ENCODE data around the gene TCL1A. TPM values are rescaled to one million over a fixed set of nuclear protein-coding genes. Genes with fewer than 3 reads are reported as not detected.
"Not testable (repeated sequence)": the region's sequence is repeated elsewhere in the genome, so short reads cannot be mapped to it uniquely, and the experiment has no call there.

TCL1A gene
- total RNA-seq, 2 experiments from 2014 or later = not detected

DNA sequence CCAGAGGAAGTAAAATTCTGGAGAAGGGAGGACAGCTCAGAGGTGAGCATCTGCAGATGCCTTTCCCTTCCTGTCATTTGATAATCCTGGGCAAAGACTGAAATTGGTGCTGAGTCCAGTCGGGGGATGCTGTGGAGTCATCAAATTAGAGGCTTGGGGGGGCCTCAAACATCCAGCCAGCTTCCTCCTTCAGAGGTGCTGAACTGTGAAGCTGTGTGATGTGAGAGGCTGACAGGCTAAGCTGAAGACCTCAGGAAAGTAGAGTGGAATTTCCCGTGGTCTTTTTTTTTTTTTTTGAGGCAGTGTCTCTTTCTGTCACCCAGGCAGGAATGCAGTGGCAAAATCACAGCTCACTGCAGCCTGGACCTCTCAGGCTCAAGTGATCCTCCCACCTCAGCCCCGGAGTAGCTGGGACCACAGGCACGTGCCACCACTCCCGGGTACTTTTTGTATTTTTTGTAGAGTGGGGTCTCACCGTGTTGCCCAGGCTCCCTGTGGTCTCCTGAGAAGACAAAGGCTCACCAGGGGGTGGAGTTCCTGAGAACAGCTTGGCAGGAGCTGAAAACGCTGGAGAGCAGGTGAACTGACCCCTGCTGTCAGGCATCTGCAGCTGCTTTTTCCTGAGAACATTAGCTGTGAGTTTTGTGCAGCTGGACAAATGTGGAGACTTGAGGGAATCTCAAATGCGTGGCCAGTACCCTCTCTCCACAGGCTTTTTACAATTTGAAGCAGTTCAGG, 33.8 kb downstream of the TCL1A start:
- no peak for DNase-seq
- peaks cover 24% of the 10 kb centered on the region for H3K27me3 Mint-ChIP-seq
- no peak overlapping the region for H3K4me3 Mint-ChIP-seq
- H3K4me1 Mint-ChIP-seq = no peaks in the 10 kb centered on the region
- CTCF ChIA-PET = interaction anchor here (0.8 to 1.1 kb wide), 3 partner anchors 9 to 253 kb away, joined by 4 to 5 read pairs (median 5); no protein-coding TSS in a partner anchor
- no peaks in the 10 kb centered on the region for H3K9me3 Mint-ChIP-seq
- no peak overlapping the region for H3K27ac Mint-ChIP-seq
- POLR2A ChIA-PET = no interaction called here
- no peaks in the 10 kb centered on the region for H3K36me3 Mint-ChIP-seq (ENCODE audit: low read depth)

DNA sequence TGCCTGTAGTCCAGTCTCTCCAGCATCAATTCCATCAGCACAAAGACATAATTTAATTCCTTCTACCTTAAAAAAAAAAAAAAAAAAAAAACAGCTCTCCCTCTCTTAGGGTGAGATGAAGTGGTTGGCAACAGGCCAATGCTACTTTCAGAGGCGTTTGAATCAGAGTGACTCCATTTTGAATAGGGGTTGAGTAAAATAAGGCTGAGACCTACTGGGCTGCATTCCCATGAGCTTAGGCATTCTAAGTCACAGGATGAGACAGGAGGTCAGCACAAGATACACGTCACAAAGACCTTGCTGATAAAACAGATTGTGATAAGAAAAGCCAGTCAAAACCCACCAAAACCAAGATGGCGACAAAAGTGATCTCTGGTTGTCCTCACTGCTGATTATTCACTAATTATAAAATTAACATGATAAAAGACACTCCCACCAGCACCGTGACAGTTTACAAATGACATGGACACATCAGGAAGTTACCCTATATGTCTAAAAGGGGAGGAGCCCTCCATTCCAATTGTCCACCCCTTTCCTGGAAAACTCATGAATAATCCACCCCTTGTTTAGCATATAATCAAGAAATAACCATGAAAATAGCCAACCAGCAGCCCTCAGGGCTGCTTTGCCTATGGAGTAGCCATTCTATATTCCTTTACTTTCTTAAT, 34.6 kb downstream of the TCL1A start:
- Mint-ChIP-seq H3K9me3 (no peaks in the 10 kb centered on the region), H3K4me3 (no peak overlapping the region), H3K36me3 (ENCODE audit: low read depth) (no peaks in the 10 kb centered on the region), H3K4me1 (no peaks in the 10 kb centered on the region), H3K27me3 (peaks cover 25% of the 10 kb centered on the region), H3K27ac (no peak overlapping the region)
- POLR2A ChIA-PET = no interaction called here
- CTCF ChIA-PET = interaction anchor here (1.1 kb wide), 1 partner anchor 8 kb away, joined by 5 read pairs; no protein-coding TSS in a partner anchor
- DNase-seq = no peak

DNA sequence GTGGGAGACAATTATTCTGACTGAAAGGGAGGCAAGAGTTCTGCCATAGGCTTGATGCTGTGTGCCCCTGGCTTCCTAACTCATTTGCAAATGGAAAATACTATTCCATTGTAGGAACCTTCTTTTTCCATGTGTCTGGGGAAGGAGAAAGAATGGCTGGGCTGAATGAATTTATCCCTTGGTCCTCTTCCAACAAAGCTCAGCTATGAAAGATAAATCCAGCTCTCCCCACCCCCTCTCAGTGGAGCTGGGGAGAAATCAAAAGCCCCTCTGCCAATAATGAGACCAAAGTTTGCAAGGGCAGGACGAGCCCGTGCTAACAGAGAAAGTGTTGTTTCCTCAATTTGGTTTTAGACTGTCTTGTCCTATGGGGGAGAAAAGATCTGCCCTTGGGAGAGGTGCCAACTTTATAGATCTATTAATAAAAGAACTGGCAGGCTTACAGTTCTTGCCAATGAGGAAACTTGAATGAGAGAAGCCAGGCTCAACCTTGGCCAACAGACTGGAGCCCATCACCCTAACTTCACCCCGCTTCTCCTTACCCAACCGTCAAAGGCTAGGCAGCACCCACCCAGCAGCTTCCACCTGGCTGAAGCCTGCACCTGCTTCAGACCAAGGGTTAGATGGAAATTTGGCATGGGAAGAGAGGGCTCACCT, 36.6 kb downstream of the TCL1A start:
- Mint-ChIP-seq H3K27ac (no peak overlapping the region), H3K4me1 (no peaks in the 10 kb centered on the region), H3K4me3 (no peak overlapping the region), H3K27me3 (peaks cover 21% of the 10 kb centered on the region), H3K9me3 (no peaks in the 10 kb centered on the region), H3K36me3 (ENCODE audit: low read depth) (no peaks in the 10 kb centered on the region)
- POLR2A ChIA-PET = no interaction called here
- CTCF ChIA-PET = no interaction called here
- DNase-seq = no peak

DNA sequence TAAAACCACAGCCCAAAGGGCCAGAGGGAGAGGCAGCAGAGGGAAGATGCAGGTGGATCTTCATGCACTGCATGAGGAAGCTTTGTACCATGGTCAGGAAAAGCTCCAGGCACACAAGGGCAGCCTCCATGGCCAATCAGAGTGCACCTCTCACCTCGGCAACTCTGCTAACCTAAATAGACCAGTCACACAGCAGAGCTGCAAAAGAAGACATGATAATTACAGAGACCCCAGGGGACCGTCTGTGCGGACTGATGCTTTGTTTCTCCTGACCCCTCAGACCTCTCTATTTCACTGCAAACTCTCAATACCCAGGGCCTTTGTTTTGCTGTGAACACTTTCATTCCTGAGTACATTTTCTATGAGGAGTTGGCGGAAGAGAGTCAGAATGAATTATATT, 38.4 kb downstream of the TCL1A start:
- ChIA-PET POLR2A (no interaction called here), CTCF (no interaction called here)
- H3K4me3 Mint-ChIP-seq = no peak overlapping the region
- peaks cover 20% of the 10 kb centered on the region for H3K27me3 Mint-ChIP-seq
- no peak for DNase-seq
- H3K4me1 Mint-ChIP-seq = no peaks in the 10 kb centered on the region
- H3K27ac Mint-ChIP-seq = no peak overlapping the region
- no peaks in the 10 kb centered on the region for H3K9me3 Mint-ChIP-seq
- H3K36me3 Mint-ChIP-seq (ENCODE audit: low read depth) = no peaks in the 10 kb centered on the region

DNA sequence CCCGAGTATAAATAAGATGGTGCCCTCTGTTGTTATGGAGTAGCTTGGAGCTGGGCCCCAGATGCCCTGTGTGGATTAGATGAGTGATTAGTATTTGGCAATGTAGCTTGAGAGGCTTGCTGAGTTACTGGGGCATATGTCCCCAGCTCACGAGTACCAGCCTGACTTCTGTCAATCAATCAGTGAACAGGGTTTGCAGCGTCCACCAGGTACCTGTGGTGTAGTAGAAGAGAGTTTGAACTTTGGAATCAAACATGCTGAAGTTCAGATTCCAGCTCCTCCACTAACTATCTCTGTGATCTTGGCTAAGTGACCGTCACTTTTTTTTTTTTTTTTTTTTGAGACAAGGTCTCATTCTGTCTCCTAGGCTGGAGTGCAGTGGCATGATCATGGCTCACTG, 39.3 kb downstream of the TCL1A start:
- Mint-ChIP-seq H3K27ac (no peak overlapping the region), H3K36me3 (ENCODE audit: low read depth) (no peaks in the 10 kb centered on the region), H3K27me3 (peaks cover 22% of the 10 kb centered on the region), H3K9me3 (no peaks in the 10 kb centered on the region), H3K4me1 (no peaks in the 10 kb centered on the region), H3K4me3 (no peak overlapping the region)
- no peak for DNase-seq
- ChIA-PET POLR2A (no interaction called here), CTCF (no interaction called here)

DNA sequence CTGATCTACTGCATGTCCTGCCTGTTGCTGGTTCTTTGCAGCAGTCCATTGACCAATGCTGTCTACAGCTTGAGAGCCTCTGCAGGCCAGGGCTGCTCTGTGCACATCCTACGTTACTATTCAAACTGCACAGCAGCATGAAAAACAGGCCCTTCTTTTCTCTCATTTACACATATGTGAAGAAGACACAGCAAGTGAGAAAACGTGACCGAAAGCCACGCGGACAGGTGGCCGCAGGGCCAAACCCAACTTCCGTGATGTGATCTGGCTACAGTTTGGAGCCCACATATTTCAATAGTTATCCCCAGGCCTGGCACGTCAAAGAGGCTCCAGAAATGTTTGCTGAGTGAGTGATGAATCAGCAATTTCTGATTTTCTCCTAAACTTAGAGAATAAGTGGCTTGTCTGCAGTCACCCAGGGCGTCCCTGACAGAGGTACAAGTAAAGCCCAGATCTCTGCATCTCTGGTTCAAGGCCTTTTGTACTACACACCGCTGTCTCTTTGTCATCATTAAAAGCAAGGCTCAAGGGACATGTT, 45.6 kb downstream of the TCL1A start:
- Mint-ChIP-seq H3K4me3 (no peak overlapping the region), H3K27me3 (peaks cover 5% of the 10 kb centered on the region), H3K4me1 (no peaks in the 10 kb centered on the region), H3K36me3 (ENCODE audit: low read depth) (no peaks in the 10 kb centered on the region), H3K27ac (no peak overlapping the region), H3K9me3 (no peaks in the 10 kb centered on the region)
- DNase-seq = no peak
- ChIA-PET POLR2A (no interaction called here), CTCF (no interaction called here)

DNA sequence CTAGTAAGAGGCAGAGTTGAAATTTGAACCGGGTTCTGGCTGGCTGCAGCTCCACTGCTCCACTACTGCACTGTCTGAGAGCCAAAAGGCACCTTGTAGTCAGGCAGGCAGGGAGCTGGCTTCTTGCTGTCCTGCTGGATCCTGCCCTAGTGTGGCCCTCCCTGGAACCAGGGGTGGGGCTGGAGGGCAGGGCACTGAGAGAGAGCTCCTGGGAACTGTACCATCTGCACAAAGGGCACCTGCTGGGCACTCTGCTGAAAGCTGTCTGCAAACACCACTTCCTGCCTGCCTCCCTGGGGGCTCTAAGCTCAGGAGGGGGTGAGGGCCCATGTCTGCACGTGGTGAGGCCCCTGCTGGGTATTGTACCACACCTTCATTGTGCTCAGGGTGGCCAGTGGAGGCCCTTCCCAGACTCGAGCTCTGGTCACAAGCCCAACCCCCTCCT, 46.7 kb downstream of the TCL1A start:
- CTCF ChIA-PET = no interaction called here
- no peak for DNase-seq
- no peak overlapping the region for H3K4me3 Mint-ChIP-seq
- no peak overlapping the region for H3K27ac Mint-ChIP-seq
- POLR2A ChIA-PET = no interaction called here
- H3K4me1 Mint-ChIP-seq = peaks cover 3% of the 10 kb centered on the region
- no peaks in the 10 kb centered on the region for H3K36me3 Mint-ChIP-seq (ENCODE audit: low read depth)
- H3K27me3 Mint-ChIP-seq = peaks cover 2% of the 10 kb centered on the region
- no peaks in the 10 kb centered on the region for H3K9me3 Mint-ChIP-seq

DNA sequence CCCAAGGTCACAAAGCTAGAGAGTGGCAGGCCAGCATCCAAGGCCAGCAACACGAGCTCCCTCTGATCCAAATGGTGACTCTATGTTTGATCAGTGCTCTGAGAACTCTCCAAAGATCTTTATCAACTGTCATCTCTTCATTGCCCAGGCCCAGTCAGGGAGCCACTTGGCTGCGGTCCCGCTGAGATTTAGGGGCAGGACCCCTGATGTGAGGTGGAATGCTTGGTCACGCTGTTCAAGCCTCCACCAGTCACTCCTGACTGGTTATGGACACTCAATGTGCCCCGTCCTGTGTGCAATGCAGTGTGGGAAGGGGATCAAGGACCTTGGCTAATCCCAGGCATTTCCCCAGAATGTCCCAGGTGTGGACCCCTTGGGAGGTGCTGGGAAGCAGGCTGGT, 47.5 kb downstream of the TCL1A start:
- Mint-ChIP-seq H3K27ac (no peak overlapping the region), H3K4me3 (no peak overlapping the region), H3K27me3 (peaks cover 2% of the 10 kb centered on the region), H3K4me1 (peaks cover 3% of the 10 kb centered on the region), H3K9me3 (no peaks in the 10 kb centered on the region), H3K36me3 (ENCODE audit: low read depth) (no peaks in the 10 kb centered on the region)
- DNase-seq = no peak
- ChIA-PET CTCF (no interaction called here), POLR2A (no interaction called here)

DNA sequence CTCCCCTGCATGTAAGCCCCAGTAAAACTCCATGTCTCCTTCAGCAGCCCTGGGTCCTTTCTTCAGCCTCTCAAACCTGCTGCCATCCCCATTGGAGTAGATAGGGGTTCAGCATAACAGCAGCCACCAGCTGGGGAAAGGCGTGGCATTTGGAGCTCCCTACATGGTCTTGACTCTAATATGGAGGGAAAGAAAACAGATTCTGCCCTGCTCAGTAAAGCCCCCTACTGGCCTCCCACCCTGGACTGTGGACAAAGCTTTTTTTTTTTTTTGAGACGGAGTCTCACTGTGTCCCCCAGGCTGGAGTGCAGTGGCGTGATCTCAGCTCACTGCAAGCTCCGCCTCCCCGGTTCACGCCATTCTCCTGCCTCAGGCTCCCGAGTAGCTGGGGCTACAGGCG, 48.4 kb downstream of the TCL1A start:
- DNase-seq; H3K4me1 Mint-ChIP-seq; H3K27ac Mint-ChIP-seq; H3K36me3 Mint-ChIP-seq (ENCODE audit: low read depth); H3K4me3 Mint-ChIP-seq; H3K9me3 Mint-ChIP-seq; CTCF ChIA-PET; H3K27me3 Mint-ChIP-seq; POLR2A ChIA-PET: not testable (repeated sequence)

DNA sequence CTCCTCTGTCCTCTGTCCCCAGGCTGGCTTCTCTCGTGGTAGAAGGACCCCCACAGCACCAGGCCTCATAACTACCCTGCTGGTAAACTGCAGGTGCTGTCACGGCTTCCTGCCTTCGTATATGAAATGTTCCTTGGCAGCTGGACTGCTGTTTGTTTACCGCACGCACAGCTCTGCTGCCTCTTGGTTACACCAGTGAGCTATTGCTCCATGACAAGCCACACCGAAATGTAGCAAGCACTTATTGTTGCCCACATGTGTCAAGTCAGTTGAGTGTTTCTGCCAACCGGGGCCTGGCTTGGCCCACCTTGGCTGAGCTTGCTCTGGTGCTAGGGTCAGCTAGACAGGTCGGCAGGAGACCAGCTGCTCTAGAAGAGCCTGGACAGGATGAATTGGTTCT, 49.4 kb downstream of the TCL1A start:
- peaks cover 3% of the 10 kb centered on the region for H3K4me1 Mint-ChIP-seq
- no peaks in the 10 kb centered on the region for H3K36me3 Mint-ChIP-seq (ENCODE audit: low read depth)
- DNase-seq = no peak
- ChIA-PET CTCF (no interaction called here), POLR2A (no interaction called here)
- no peak overlapping the region for H3K27ac Mint-ChIP-seq
- peaks cover 2% of the 10 kb centered on the region for H3K27me3 Mint-ChIP-seq
- no peaks in the 10 kb centered on the region for H3K9me3 Mint-ChIP-seq
- H3K4me3 Mint-ChIP-seq = no peak overlapping the region

DNA sequence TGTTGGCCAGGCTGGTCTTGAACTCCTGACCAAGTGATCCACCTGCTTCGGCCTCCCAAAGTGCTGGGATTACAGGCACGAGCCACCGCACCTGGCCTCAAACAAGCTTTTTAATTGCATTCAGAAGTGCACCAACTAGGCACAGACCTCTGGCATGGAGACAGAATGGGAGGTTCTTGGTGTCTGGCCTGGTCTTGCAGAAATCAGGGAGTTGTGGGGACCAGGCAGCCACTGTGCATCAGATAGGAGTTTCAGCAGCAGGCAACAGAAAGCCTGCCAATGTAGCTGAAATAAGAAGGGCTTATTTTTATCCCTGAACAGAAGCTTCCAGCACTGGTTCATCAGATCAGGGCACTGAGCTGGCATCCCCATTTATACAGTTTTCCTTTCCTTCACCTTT, 49.9 kb downstream of the TCL1A start:
- ChIA-PET CTCF (no interaction called here), POLR2A (no interaction called here)
- Mint-ChIP-seq H3K4me3 (no peak overlapping the region), H3K9me3 (no peaks in the 10 kb centered on the region), H3K27ac (no peak overlapping the region), H3K36me3 (ENCODE audit: low read depth) (no peaks in the 10 kb centered on the region), H3K27me3 (peaks cover 2% of the 10 kb centered on the region), H3K4me1 (peaks cover 3% of the 10 kb centered on the region)
- no peak for DNase-seq

DNA sequence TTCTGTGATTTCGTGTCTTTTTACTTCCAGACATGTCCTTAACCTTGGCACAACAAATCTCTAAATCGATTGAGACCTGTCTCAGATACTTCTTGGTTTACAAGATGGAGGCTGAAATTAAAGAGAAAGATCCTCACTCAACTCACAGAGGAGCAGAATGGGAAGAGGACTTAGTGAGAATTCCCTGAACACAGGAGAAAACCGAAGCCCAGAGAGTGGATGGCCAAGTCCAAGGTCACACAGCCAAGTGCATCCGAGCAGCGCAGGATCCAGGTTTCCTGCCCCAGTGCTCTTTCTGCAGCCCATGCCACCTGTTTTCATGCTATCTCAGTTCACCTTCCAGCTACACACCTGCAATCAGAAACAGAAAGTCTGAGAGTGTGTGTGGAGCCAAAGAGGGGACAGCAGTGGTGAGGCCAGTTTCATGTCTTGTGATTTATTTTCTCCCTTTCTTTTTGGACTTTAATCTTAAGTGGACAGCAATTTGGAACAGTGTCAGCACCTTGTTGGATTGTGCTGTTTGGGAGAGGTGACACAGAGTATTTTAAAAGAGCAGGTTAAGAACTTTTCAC, 50.6 kb downstream of the TCL1A start:
- Mint-ChIP-seq H3K36me3 (ENCODE audit: low read depth) (no peaks in the 10 kb centered on the region), H3K27me3 (peaks cover 2% of the 10 kb centered on the region), H3K4me3 (no peak overlapping the region), H3K9me3 (no peaks in the 10 kb centered on the region), H3K27ac (no peak overlapping the region), H3K4me1 (peaks cover 3% of the 10 kb centered on the region)
- ChIA-PET CTCF (interaction anchor here (0.6 kb wide), 1 partner anchor 1795 kb away, joined by 4 read pairs; no protein-coding TSS in a partner anchor), POLR2A (no interaction called here)
- DNase-seq = no peak

Measured in activated CD4-positive, alpha-beta memory T cell treated with anti-CD3 and anti-CD28 coated beads, Interleukin-2, amount 10 ng/mL, durations not matched to agents 7 days and 5 days (primary cell).